MM.1S (cell line): Measurements from ENCODE around the gene ARHGEF37.

Source experiments
- DNase-seq: peaks from one replicate; pipeline ENCODE4 v3.0.0-alpha.2; 2015
- H2AFZ ChIP-seq: fragments of 300-600 bp; sonication (generic); 2 replicates; pipeline ENCODE4 v1.6.0; 2016; ENCODE audit warnings: antibody characterized with exemption, low read length
- H3F3A ChIP-seq: fragments of 300-600 bp; sonication (generic); 2 replicates; pipeline ENCODE4 v1.6.1; 2016; ENCODE audit warnings: mild to moderate bottlenecking, antibody characterized with exemption, low read length, moderate library complexity, mixed read lengths; ENCODE audit not compliant: insufficient read depth
- H3K27ac ChIP-seq: fragments of 300-600 bp; sonication (generic); 2 replicates; pipeline ENCODE4 v1.5.1; 2016; ENCODE audit warnings: mild to moderate bottlenecking, low read length
- H3K27me3 ChIP-seq: fragments of 300-600 bp; sonication (generic); replicated peaks from 2 replicates; pipeline ENCODE4 v1.6.0; 2016; ENCODE audit warnings: low read length; ENCODE audit not compliant: insufficient read depth
- H3K36me3 ChIP-seq: fragments of 300-600 bp; sonication (generic); replicated peaks from 2 replicates; pipeline ENCODE4 v1.6.1; 2016; ENCODE audit warnings: mild to moderate bottlenecking, low read length, mixed read lengths; ENCODE audit not compliant: insufficient read depth
- H3K4me1 ChIP-seq: fragments of 300-600 bp; sonication (generic); 2 replicates; pipeline ENCODE4 v1.6.1; 2016; ENCODE audit warnings: low read length, mixed read lengths
- H3K4me2 ChIP-seq: fragments of 300-600 bp; sonication (generic); 2 replicates; pipeline ENCODE4 v1.6.0; 2016; ENCODE audit warnings: low read depth, low read length
- H3K4me3 ChIP-seq: fragments of 300-600 bp; sonication (generic); 2 replicates; pipeline ENCODE4 v1.5.1; 2016; ENCODE audit warnings: low read length, mixed read lengths
- H3K79me2 ChIP-seq: fragments of 300-600 bp; sonication (generic); 2 replicates; pipeline ENCODE4 v1.6.1; 2016; ENCODE audit warnings: mixed run types, low read length, mixed read lengths
- H3K9ac ChIP-seq: fragments of 300-600 bp; sonication (generic); 2 replicates; pipeline ENCODE4 v1.6.1; 2016; ENCODE audit warnings: low read length, mixed read lengths
- H3K9me2 ChIP-seq: fragments of 300-600 bp; sonication (generic); replicated peaks from 2 replicates; pipeline ENCODE4 v1.6.1; 2016; ENCODE audit warnings: mild to moderate bottlenecking, low read length, mixed read lengths; ENCODE audit not compliant: insufficient read depth
- H3K9me3 ChIP-seq: fragments of 300-600 bp; sonication (generic); replicated peaks from 2 replicates; pipeline ENCODE4 v1.6.1; 2016; ENCODE audit warnings: mild to moderate bottlenecking, low read length, mixed read lengths; ENCODE audit not compliant: insufficient read depth
- H4K20me1 ChIP-seq: fragments of 300-600 bp; sonication (generic); 2 replicates; pipeline ENCODE4 v1.6.1; 2016; ENCODE audit warnings: mild to moderate bottlenecking, low read length, moderate library complexity, mixed read lengths; ENCODE audit not compliant: insufficient read depth
- CTCF ChIP-seq: fragments of 300-600 bp; sonication (generic); IDR thresholded peaks from 2 replicates; pipeline ENCODE4 v1.5.1; 2016; ENCODE audit warnings: antibody characterized with exemption, low read length, mixed read lengths
- EZH2 ChIP-seq: fragments of 300-600 bp; sonication (generic); optimal IDR thresholded peaks from 2 replicates; pipeline ENCODE3; 2017; ENCODE audit warnings: low read depth, mild to moderate bottlenecking, antibody characterized with exemption, low read length, mixed read lengths
- EZH2phosphoT487 ChIP-seq: fragments of 300-600 bp; sonication (generic); IDR thresholded peaks from 2 replicates; pipeline ENCODE4 v1.6.1; 2018; ENCODE audit warnings: antibody characterized with exemption, low read length

ARHGEF37 gene

GRCh38 chr5:149621415-149622098 is 40.3 kb downstream of the ARHGEF37 start:
- Histone ChIP-seq H3K36me3 (no peaks in the 10 kb centered on the region), H3F3A (peaks cover 9% of the 10 kb centered on the region; the same call in 1 of the 2 replicates), H2AFZ (no peak overlapping the region), H3K27me3 (no peaks in the 10 kb centered on the region), H3K4me2 (no peak overlapping the region), H3K9me2 (no peaks in the 10 kb centered on the region), H3K9me3 (no peaks in the 10 kb centered on the region), H3K4me1 (peaks cover 25% of the 10 kb centered on the region), H3K4me3 (no peak overlapping the region), H3K79me2 (no peaks in the 10 kb centered on the region), H3K27ac (no peak overlapping the region), H4K20me1 (no peaks in the 10 kb centered on the region), H3K9ac (no peak overlapping the region)
- no peak for TF ChIP-seq EZH2phosphoT487
- TF ChIP-seq EZH2, result no peak
- no peak for TF ChIP-seq CTCF
- no peak for DNase-seq

GRCh38 chr5:149622466-149622865 is 41.2 kb downstream of the ARHGEF37 start:
- H3K27me3 ChIP-seq, result no peaks in the 10 kb centered on the region
- H3K9ac ChIP-seq, result no peak overlapping the region
- H3K4me3 ChIP-seq, result no peak overlapping the region
- H3K4me1 ChIP-seq, result peaks cover 16% of the 10 kb centered on the region
- H3K9me2 ChIP-seq, result no peaks in the 10 kb centered on the region
- H2AFZ ChIP-seq, result no peak overlapping the region
- TF ChIP-seq EZH2phosphoT487 (no peak), CTCF (no peak), EZH2 (no peak)
- H3K9me3 ChIP-seq, result no peaks in the 10 kb centered on the region
- H3K36me3 ChIP-seq, result no peaks in the 10 kb centered on the region
- no peak overlapping the region for H3K27ac ChIP-seq
- H3K79me2 ChIP-seq, result no peaks in the 10 kb centered on the region
- no peak for DNase-seq
- no peak overlapping the region for H3K4me2 ChIP-seq
- 0 out of 2 replicates have a peak, but pooled peaks cover under 1% of the 10 kb centered on the region for H3F3A ChIP-seq
- no peaks in the 10 kb centered on the region for H4K20me1 ChIP-seq

- no peaks in the 10 kb centered on the region for H3K79me2 ChIP-seq
- DNase-seq, result no peak
- no peak overlapping the region for H2AFZ ChIP-seq
- no peaks in the 10 kb centered on the region for H3K27me3 ChIP-seq
- H3K9me2 ChIP-seq, result no peaks in the 10 kb centered on the region
- H3K36me3 ChIP-seq, result no peaks in the 10 kb centered on the region
- TF ChIP-seq EZH2 (no peak), EZH2phosphoT487 (no peak), CTCF (no peak)
- H3F3A ChIP-seq, result no peaks in the 10 kb centered on the region
- H4K20me1 ChIP-seq, result no peaks in the 10 kb centered on the region
- no peak overlapping the region for H3K4me2 ChIP-seq
- no peaks in the 10 kb centered on the region for H3K9me3 ChIP-seq
- no peak overlapping the region for H3K4me3 ChIP-seq
- peaks cover 6% of the 10 kb centered on the region for H3K4me1 ChIP-seq
- no peak overlapping the region for H3K9ac ChIP-seq
- no peak overlapping the region for H3K27ac ChIP-seq
These were observed 42.2 kb downstream of the ARHGEF37 start for GRCh38 chr5:149623473-149623872.
